Right lobe of liver (tissue), 6 donors: Measurements from ENCODE around the gene OR1I1. TPM values are rescaled to one million over a fixed set of nuclear protein-coding genes. Genes with fewer than 3 reads are reported as not detected.

Experiments
- ATAC-seq, 4 donors: fragments of 200-7000 bp; cut with Tn5 transposase; one replicate each; pipeline ENCODE4 v1.9.1; 2020; ENCODE audit warnings: mild to moderate bottlenecking in 4 of 4, moderate library complexity in 4 of 4
- DNase-seq, 3 donors: peaks; one replicate each; pipeline ENCODE4 v3.0.0-alpha.2; 2020
- H3K27ac ChIP-seq, 3 donors: fragments of 200-600 bp; one replicate each; pipeline ENCODE4 v1.8.0; 2022
- H3K27me3 ChIP-seq, 2 donors: fragments of 200-600 bp; one replicate each; pipeline ENCODE4 v1.8.0; 2022
- H3K36me3 ChIP-seq, 4 donors: fragments of 200-600 bp; sonication (generic) in 1 of 4; one replicate each; pipeline versions ENCODE4 v1.5.1 to v1.8.0; 2017 to 2022; ENCODE audit warnings: control low read depth in 1 of 4
- H3K4me1 ChIP-seq, 4 donors: fragments of 200-600 bp; sonication (generic) in 1 of 4; one replicate each; pipeline versions ENCODE4 v1.5.1 to v1.8.0; 2017 to 2022; ENCODE audit warnings: control low read depth in 1 of 4
- H3K4me3 ChIP-seq, 3 donors: fragments of 200-600 bp; one replicate each; pipeline ENCODE4 v1.8.0; 2022
- H3K9me3 ChIP-seq, 4 donors: fragments of 200-600 bp; sonication (generic) in 1 of 4; one replicate each; pipeline versions ENCODE4 v1.5.1 to v1.8.0; 2017 to 2022; ENCODE audit warnings: control low read depth in 1 of 4
- CTCF ChIP-seq, 4 donors: fragments of 200-600 bp in 3 of 4; fragments of 450-650 bp in 1 of 4; IDR thresholded peaks; one replicate each; pipeline versions ENCODE4 v1.5.1 to v1.8.0; 2016 to 2022; ENCODE audit warnings: antibody characterized with exemption in 4 of 4, mild to moderate bottlenecking in 2 of 4
- POLR2A ChIP-seq: fragments of 450-650 bp; IDR thresholded peaks from one replicate; pipeline ENCODE4 v1.6.1; 2017; ENCODE audit warnings: antibody characterized with exemption, mild to moderate bottlenecking
- whole genome bisulfite sequencing: methylation state at CpG from one replicate; pipeline ENCODE4 v1.1.6; 2018; ENCODE audit warnings: low coverage, low lambda C conversion rate; ENCODE audit not compliant: insufficient coverage; ENCODE audit errors: missing lambda C conversion rate; 5-methylcytosine and 5-hydroxymethylcytosine counted together
- intact Hi-C, 2 donors: fragments of 100-400 bp; cut with DNase I; formaldehyde crosslinking; loops; one replicate each; pipeline versions ENCODE4 v1.11.2 to v1.14.1; 2022
- total RNA-seq, 6 experiments: library from RNA; depleted of rRNA in 2 of 6; stranded (reverse); fragments of >200 nt in 2 of 6; fragmentation: NEBNext Ultra II Directional in 3 of 6; extraction: Animal tissue kit (Norgen Biotek cat#: 25700) in 3 of 6; gene quantifications; one replicate each; pipeline versions ENCODE4 v1.1.0 to v1.2.4, GENCODE V29; 2016 to 2023
- donor health status: DM: no; HTN: yes; CAD: no.
- donor health status: DM: no; HTN: no; CAD: no.
- donor health status: DM: no; HTN: no; CAD: no.
- donor health status: DM: no; HTN: yes; CAD: no.
- donor health status: DM: no; HTN: yes; CAD: no.

The OR1I1 gene
- total RNA-seq, 6 experiments from 2014 or later, result not detected

GRCh38 chr19:15136234-15136954 lies 54.4 kb downstream of the OR1I1 start:
- no peaks in the 10 kb centered on the region for H3K36me3 ChIP-seq
- DNase-seq, result no peak
- TF ChIP-seq CTCF (IDR thresholded peaks at IDR 0.05) (no peak), POLR2A (no peak)
- intact Hi-C loops, result no loop called here
- no peak overlapping the region for H3K4me3 ChIP-seq
- no peak for ATAC-seq
- H3K27ac ChIP-seq, result no peak overlapping the region
- no peaks in the 10 kb centered on the region for H3K27me3 ChIP-seq
- H3K4me1 ChIP-seq, result no peaks in the 10 kb centered on the region
- 28% methylated on average over 2 of the region's 2 CpGs for WGBS
- H3K9me3 ChIP-seq, result no peaks in the 10 kb centered on the region

GRCh38 chr19:15137777-15138176 lies 55.8 kb downstream of the OR1I1 start:
- no peaks in the 10 kb centered on the region for H3K4me1 ChIP-seq
- TF ChIP-seq POLR2A, result no peak
- ATAC-seq, result no peak

GRCh38 chr19:15138427-15138826 lies 56.4 kb downstream of the OR1I1 start:
- ATAC-seq, result no peak

More at GRCh38 chr19:15137777-15138176, 55.8 kb downstream of the OR1I1 start:
- no peaks in the 10 kb centered on the region for H3K27me3 ChIP-seq
- DNase-seq, result no peak
- H3K36me3 ChIP-seq, result no peaks in the 10 kb centered on the region
- no peak overlapping the region for H3K27ac ChIP-seq
- intact Hi-C loops, result no loop called here
- H3K4me3 ChIP-seq, result no peak overlapping the region
- no peaks in the 10 kb centered on the region for H3K9me3 ChIP-seq

GRCh38 chr19:15141143-15141542 lies 59.1 kb downstream of the OR1I1 start:
- 80% methylated on average over 1 of the region's 25 CpGs for WGBS
- ATAC-seq (no peak), DNase-seq (no peak)
- Histone ChIP-seq H3K4me3 (no peak overlapping the region), H3K27ac (no peak overlapping the region), H3K36me3 (no peaks in the 10 kb centered on the region), H3K27me3 (no peaks in the 10 kb centered on the region), H3K9me3 (no peaks in the 10 kb centered on the region), H3K4me1 (no peaks in the 10 kb centered on the region)
- no peak for TF ChIP-seq POLR2A
- no peak for TF ChIP-seq CTCF (IDR thresholded peaks at IDR 0.05)
- intact Hi-C loops, result loop anchor here in 1 of 2 donors (10.0 kb wide), 1 partner anchor 46 kb away; no protein-coding TSS in a partner anchor

More at GRCh38 chr19:15138427-15138826, 56.4 kb downstream of the OR1I1 start:
- no peaks in the 10 kb centered on the region for H3K4me1 ChIP-seq
- no peaks in the 10 kb centered on the region for H3K36me3 ChIP-seq
- 38% methylated on average over 1 of the region's 1 CpG for WGBS
- intact Hi-C loops, result no loop called here
- H3K27me3 ChIP-seq, result no peaks in the 10 kb centered on the region
- no peak overlapping the region for H3K4me3 ChIP-seq
- no peaks in the 10 kb centered on the region for H3K9me3 ChIP-seq
- H3K27ac ChIP-seq, result no peak overlapping the region
- no peak for DNase-seq
- TF ChIP-seq POLR2A (no peak), CTCF (IDR thresholded peaks at IDR 0.05) (no peak)

- Histone ChIP-seq H3K27ac (no peak overlapping the region), H3K27me3 (no peaks in the 10 kb centered on the region), H3K4me3 (no peak overlapping the region), H3K9me3 (no peaks in the 10 kb centered on the region), H3K4me1 (no peaks in the 10 kb centered on the region), H3K36me3 (no peaks in the 10 kb centered on the region)
- TF ChIP-seq CTCF (IDR thresholded peaks at IDR 0.05) (no peak), POLR2A (no peak)
- 82% methylated on average over 5 of the region's 5 CpGs for WGBS
- DNase-seq (no peak), ATAC-seq (no peak)
- intact Hi-C loops, result loop anchor here in 1 of 2 donors (10.0 kb wide), 1 partner anchor 48 kb away; no protein-coding TSS in a partner anchor
Observed at GRCh38 chr19:15142313-15142712, 60.3 kb downstream of the OR1I1 start.

Other genes with a start within 250 kb of the OR1I1 start
- not detected for gene OR7A5, start 247.0 kb upstream of the OR1I1 start, total RNA-seq
- gene OR7C1, start 247.0 kb upstream of the OR1I1 start, total RNA-seq, result under 1 TPM in 1 of 6 experiments, not detected in 5; 0.02 TPM
- not detected for gene OR7A10, start 233.3 kb upstream of the OR1I1 start, total RNA-seq
- gene OR7A17, start 196.1 kb upstream of the OR1I1 start, total RNA-seq, result not detected
- not detected for gene OR7C2, start 140.7 kb upstream of the OR1I1 start, total RNA-seq
- not detected for gene SLC1A6, start 102.3 kb upstream of the OR1I1 start, total RNA-seq
- gene CASP14, start 32.7 kb upstream of the OR1I1 start, total RNA-seq, result not detected
- gene SYDE1, start 25.2 kb downstream of the OR1I1 start, total RNA-seq, result 1 to 10 TPM; 2.7 to 7.4 (median 4.6) TPM
- 1 to 10 TPM; 1.7 to 6.7 (median 2.4) TPM for gene NOTCH3, start 118.8 kb downstream of the OR1I1 start, total RNA-seq
- gene EPHX3, start 150.2 kb downstream of the OR1I1 start, total RNA-seq, result under 1 TPM in 3 of 6 experiments, not detected in 3; 0.20 to 0.25 (median 0.22) TPM